Fibroblast of lung (primary cell): ENCODE data around the gene KIAA1217.

Experiments used
- CTCF ChIP-seq, 2 donors: IDR thresholded peaks in 1 of 2; conservative IDR thresholded peaks in 1 of 2; 1 replicate in 1 of 2; 2 replicates in 1 of 2; pipeline ENCODE4 v1.5.1; 2011 to 2012; ENCODE audit warnings: low read length in 2 of 2, control low read depth in 1 of 2, inconsistent platforms in 1 of 2, low read depth in 1 of 2, mild to moderate bottlenecking in 1 of 2
- EZH2 ChIP-seq: IDR thresholded peaks from 2 replicates; pipeline ENCODE4 v1.5.1; 2012; ENCODE audit warnings: low read length, control low read depth, mild to moderate bottlenecking; ENCODE audit errors: missing control alignments

GRCh38 chr10:24463611-24464426 lies 254.9 kb downstream of the KIAA1217 start:
- TF ChIP-seq CTCF (conservative IDR thresholded peaks at IDR 0.05 in 1 of 2, IDR thresholded peaks at IDR 0.05 in 1 of 2; ENCODE audit: low read depth in 1 of 2, low read length in 2 of 2), result no peak
- TF ChIP-seq EZH2, result no peak
